Stimulated activated CD8-positive, alpha-beta memory T cell treated with anti-CD3 and anti-CD28 coated beads, Interleukin-7, amount 100 ng/mL, for 4 hours (primary cell): ENCODE results near the gene LCN9.
"Not testable (repeated sequence)": the region's sequence is repeated elsewhere in the genome, so short reads cannot be mapped to it uniquely, and the experiment has no call there.

Source experiments
- DNase-seq, 2 donors: peaks; one replicate each; pipeline ENCODE4 v3.0.0-alpha.2; 2020; ENCODE audit warnings: low read depth in 2 of 2

Gene LCN9

DNA sequence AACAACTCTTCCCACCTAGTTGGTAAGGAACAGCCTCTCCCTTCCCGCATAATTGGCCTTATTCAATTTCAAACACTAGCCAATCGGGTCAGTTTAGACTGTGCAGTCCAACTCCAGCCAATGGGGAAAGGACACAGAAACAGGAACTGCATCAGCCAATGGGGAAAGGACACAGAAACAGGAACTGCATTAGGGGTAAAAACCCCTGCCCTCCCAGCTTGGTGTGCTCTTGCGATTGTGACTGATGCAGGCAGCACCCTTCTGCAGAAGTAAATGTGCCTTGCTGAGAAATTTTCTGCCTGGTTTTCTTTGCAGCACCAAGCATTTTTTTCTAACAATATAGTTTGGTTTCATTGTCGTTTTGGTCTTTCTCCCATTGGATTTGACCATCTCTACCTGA lies 15.2 kb upstream of the LCN9 start:
- no peak for DNase-seq

GRCh38 chr9:135648494-135649410 lies 14.4 kb upstream of the LCN9 start:
- no peak for DNase-seq

DNA sequence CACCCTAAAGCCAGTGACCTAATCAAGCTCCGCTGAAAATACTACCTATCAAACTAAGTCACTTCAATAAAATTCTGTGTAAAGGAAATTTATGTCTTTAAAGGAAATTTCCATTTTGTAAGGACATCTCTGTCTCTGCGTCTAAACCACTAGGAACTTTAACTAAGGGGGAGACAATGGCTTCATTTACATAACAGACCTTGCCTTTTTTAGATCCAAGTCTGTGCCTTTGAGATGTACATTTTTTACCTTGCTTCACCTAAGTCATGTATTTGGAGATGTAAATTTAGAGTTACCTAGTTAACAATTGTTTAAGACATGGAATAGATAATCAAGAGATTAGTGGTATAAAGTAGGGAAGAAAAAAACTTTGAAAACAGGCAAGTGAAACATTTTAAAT lies 13.6 kb upstream of the LCN9 start:
- DNase-seq, result no peak

GRCh38 chr9:135650408-135650807 lies 12.7 kb upstream of the LCN9 start:
- DNase-seq, result no peak

- DNase-seq, result no peak
Measured at GRCh38 chr9:135655317-135655716, 7.8 kb upstream of the LCN9 start.

DNA sequence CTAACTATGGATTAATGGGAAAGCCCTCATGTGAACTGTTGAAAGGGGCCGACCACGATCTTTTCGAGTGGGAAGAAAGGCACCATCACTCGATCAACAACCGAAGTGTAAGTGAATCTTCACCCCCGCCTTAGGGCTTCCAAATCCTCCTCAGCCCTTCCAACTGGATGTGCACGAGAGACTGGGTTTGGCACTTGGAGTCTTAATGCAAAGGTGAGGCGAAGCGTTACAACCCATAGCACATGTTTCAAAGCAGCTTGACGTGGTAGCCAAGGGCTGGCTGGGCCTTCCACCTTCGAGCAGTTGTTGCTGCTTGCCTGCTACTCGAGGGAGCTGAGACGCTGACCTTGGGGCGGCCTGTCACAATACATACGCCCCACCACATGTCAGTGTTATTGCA lies 5.7 kb upstream of the LCN9 start:
- no peak for DNase-seq

- no peak for DNase-seq
Measured at GRCh38 chr9:135659252-135659651, 3.9 kb upstream of the LCN9 start.

DNA sequence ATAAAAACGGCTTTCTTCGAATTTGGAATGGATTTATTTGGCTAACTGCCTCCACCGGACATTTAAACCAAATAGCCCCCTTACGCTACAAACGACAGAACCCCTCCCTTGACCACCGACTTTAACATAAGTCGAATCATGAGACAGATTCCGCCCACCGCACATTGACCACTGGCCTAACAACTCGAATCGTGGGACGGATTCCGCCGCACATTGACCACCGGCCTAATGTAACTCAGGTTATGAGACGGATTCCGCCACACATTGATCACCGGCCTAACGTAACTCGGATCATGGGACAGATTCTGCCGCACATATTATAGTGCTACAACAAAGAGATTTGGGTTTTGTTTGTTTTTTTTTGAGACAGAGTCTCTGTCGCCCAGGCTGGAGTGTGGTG lies 2.7 kb upstream of the LCN9 start:
- no peak for DNase-seq

DNA sequence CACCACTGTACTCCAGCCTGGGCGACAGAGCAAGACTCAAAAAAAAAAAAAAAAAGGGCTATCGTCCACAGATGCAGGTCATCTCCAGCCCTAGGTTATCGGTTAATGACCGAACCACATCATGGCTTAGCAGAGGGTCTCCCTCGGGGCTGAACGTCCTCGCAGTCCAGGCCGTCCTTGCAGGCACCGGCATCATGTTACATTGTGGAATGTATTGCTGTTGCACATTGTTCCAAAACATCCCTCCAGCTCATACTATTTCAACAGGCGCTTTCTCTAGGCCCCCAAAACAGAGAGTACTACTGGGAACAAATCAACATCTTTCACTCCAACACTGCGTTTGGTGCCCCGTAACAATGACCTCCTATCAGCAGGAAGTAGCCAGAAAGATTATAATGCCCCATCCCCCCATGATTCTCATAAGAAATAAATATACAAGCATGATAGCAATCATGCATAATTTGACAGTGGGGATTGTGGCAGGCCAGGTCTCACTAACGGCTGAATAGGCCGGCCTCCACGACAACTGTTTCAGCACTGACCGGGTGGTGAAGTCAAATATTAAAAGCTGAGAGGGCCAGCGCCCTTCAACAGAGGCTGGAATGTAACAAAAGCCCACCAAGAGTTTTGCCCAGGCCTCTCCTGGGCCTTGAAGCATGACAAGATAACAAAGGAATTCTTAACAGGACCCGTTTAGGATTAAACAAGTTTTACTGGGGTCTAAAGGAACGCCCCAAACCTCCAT lies 1.1 kb upstream of the LCN9 start:
- DNase-seq, result no peak

- DNase-seq, result no peak
Measured at GRCh38 chr9:135663451-135663770, 302 bp downstream of the LCN9 start.

GRCh38 chr9:135663857-135664256 lies 748 bp downstream of the LCN9 start:
- DNase-seq, result no peak

DNA sequence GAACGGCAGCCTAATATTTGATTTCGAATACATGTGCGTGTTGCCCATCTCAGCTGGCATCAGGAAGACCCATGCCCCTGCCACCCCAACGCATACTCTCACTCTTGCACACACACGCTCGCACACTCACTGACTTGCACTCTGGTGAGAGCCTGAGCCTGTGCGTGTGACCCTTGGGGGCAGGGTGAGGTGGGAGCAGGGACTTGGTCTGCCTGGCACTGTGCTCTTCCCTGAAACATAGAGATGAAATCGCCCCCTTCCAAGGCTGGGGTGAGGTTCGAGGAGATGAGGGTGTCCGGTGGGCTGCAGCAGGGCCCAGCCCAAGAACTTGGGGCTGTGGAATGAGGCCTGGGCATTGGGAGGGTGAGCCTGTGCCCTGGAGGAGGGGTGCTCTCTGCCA lies 1.2 kb downstream of the LCN9 start:
- DNase-seq, result no peak

DNA sequence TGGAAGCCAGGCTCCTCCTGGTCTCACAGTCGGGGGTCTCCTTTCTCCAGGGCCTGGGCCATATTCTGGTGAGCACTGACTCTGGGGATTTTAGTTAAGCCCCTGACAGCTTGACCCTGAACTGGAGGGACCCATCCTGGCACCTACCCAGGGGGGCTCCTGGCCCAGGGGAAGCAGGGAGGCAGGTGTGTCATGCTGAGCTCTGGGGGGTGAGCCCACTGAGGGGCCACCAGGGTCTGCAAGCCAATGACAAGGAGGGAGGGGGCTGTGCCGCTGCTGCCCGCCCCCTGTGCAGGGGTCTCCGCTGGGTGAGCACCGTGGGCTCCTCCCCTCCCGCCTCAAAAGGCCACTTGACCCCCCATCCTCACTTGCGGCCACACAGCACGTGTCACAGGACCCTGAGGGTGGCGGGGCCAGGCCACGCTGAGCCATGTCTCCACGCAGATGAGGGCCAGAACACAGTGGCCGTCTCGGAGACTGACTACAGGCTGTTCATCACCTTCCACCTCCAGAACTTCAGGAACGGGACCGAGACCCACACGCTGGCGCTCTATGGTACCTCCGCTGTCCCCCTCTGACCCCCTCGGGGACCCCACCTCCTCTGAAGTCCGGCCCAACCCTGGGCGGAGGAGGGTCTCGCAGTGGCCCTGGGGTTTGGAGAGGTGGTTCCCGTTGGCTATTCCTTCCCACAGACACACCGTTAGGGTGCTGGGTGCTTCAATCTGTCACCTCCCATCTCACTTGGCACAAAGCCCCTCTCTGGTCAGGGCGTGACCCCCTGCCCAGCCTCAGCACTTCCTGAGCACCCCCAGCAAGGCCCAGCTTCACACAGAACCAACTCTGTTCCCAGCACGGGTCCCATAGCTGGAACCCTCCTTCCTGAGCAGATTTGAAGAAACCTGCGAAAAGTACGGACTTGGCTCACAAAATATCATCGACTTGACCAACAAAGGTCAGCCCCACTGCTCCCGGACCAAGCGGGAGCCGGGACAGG lies 2.0 kb downstream of the LCN9 start:
- DNase-seq, result no peak

- DNase-seq, result no peak
Measured at GRCh38 chr9:135665795-135666189, 2.7 kb downstream of the LCN9 start.

- no peak for DNase-seq
Measured at GRCh38 chr9:135666534-135667462, 3.7 kb downstream of the LCN9 start.

DNA sequence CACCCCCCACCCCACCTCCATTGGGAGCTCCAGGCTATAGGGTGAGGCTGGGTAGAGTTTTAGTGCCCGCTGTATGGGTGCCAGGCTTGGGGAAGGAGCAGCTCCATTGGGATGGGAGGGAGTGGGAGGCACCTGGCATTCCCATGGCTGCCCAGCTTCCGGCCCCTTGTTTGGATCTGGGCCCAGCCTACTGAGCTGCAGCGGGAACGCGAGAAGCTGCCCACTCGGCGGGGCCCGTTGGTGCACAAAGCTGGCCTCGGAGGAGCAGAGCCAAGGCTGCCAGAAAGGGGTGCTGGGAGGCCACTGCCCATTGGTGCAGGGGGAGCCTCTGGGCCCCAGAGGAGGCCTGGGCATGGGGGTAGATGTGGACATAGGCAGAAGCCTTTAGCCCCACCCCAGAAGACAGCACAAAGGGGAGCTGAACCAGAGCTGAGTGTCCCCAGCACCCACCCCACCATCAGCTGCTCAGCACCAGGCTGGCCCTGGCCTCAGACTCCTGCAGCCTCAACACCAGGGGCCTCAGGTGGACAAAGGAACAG lies 4.4 kb downstream of the LCN9 start:
- no peak for DNase-seq

DNA sequence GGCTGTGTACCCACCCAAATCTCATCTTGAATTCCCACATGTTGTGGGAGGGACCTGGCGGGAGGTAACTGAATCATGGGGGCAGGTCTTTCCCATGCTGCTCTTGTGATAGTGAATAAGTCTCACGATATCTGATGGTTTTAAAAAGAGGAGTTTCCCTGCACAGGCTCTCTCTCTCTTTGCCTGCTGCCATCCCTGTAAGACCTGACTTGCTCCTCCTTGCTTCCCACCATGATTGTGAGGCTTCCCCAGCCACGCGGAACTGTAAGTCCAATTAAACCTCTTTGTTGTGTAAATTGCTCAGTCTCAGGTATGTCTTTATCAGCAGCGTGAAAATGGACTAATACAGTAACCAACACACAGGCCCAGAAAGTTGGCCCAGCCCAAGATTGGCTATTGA lies 5.9 kb downstream of the LCN9 start:
- not testable (repeated sequence) for DNase-seq

DNA sequence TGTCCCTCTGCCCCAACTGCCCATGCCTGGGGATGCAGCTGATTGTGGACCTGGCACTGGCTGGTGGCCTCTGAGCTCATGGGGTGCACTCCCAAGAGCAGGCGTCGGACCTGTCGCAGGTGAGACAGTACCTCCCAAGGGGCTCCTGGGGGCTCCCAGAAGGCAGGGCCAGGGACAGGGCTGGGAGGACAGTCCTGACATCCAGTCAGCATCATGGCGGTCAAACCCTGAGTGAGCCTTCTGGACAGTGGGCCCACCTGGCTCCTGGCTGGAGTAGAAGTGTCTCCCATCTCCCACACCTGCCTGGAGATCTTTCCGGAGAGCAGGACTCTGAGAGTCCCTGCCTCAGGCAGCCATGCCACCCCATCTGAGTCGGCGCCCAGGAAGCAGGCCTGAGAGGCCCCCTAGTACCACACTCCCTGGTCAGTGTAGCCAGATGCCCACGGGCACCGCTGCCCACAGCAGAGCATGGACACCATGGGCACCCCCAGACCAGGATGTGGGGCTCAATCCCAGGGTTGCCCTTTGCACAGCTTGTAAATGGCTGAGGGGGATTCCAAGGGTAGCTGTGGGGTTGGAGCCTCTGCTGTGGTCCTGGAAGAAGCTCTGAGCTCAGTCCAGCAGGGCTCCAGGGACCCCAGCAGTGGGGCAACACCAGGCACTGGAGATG lies 6.6 kb downstream of the LCN9 start:
- DNase-seq, result no peak

DNA sequence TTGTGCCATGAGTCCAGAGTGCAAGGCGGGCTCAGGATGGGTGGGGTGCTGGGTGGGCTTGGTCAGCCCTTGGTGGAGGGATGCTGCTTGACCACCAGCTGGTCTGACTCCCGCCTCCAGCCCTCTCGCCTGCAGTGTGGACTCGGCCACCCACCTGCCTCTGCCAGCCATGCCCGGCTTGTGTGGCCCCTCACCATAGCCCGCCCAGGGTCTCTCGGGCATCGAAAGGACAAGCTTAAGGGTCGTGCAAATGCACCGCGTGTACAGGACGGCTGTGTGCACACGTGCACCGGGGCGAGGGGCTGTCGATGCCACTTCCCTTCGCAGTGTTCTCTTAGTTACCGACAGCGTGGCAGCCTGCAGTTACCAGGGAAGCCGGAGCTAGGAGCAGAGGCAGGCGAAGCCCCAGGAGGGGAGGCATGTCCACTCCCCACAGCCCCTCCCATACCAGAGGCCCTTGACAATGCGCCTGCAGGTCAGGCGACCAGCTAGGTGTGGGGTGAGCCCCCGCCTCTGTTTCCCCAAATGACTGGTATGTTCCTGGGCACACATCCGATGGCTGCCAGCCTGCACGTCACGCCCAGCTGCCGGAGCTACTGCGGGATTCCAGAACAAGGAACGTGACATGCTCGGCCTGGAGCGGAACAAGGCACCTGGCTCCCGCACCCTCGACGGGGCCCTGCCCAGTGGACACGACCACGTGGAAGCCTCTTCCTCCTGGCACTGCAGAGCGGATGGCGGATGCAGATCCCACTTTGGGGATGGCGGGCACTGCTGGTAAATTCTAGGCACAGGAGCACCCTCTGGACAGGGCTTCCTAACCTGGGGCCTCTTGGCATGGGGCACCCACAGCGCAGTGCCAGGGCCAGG lies 7.8 kb downstream of the LCN9 start:
- no peak for DNase-seq
